Measurements from ENCODE around the gene DGUOK. TPM values are rescaled to one million over a fixed set of nuclear protein-coding genes. Genes with fewer than 3 reads are reported as not detected.

The DGUOK gene
- total RNA-seq, 1 donor, result 46.0 TPM

DNA sequence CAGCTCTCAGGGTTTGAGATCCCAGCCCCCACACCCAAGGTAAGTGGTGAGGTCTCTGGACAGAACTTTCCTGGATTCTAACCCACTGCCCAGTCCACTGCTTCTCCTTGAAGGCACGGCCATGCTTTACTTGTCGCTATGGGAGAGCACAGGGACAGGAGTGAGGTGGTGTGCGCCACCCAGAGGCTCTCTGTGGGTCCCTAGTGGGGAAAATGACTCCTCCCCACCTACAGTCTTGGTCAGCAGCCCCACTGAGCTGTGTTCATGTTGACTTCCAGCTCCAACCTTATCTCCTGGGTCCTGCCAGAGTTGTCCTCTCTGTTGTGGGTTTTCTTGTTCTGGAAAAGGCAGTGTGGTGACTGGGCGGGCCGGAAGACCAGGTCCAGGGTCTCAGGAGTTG, 69.1 kb downstream of the DGUOK start:
- Histone ChIP-seq H2AFZ (ENCODE audit: low read length) (no peak overlapping the region), H3K4me1 (ENCODE audit: insufficient read depth, low read length) (peaks cover 16% of the 10 kb centered on the region), H3K9me3 (ENCODE audit: low read depth, low read length) (no peaks in the 10 kb centered on the region), H3K27me3 (ENCODE audit: insufficient read depth, low read length) (no peaks in the 10 kb centered on the region), H3K27ac (ENCODE audit: low read depth, low read length) (no peak overlapping the region), H4K20me1 (ENCODE audit: insufficient read depth, low read length) (peaks cover 27% of the 10 kb centered on the region), H3K79me2 (ENCODE audit: insufficient read depth, low read length) (no peaks in the 10 kb centered on the region), H3K4me2 (ENCODE audit: insufficient read depth, low read length) (no peak overlapping the region), H3K4me3 (ENCODE audit: insufficient read depth, low read length) (no peak overlapping the region), H3K36me3 (ENCODE audit: insufficient read depth, low read length) (no peaks in the 10 kb centered on the region)
- no peak for DNase-seq (ENCODE audit: insufficient read length, low spot score, missing footprints)
- TF ChIP-seq, protein P1, sequence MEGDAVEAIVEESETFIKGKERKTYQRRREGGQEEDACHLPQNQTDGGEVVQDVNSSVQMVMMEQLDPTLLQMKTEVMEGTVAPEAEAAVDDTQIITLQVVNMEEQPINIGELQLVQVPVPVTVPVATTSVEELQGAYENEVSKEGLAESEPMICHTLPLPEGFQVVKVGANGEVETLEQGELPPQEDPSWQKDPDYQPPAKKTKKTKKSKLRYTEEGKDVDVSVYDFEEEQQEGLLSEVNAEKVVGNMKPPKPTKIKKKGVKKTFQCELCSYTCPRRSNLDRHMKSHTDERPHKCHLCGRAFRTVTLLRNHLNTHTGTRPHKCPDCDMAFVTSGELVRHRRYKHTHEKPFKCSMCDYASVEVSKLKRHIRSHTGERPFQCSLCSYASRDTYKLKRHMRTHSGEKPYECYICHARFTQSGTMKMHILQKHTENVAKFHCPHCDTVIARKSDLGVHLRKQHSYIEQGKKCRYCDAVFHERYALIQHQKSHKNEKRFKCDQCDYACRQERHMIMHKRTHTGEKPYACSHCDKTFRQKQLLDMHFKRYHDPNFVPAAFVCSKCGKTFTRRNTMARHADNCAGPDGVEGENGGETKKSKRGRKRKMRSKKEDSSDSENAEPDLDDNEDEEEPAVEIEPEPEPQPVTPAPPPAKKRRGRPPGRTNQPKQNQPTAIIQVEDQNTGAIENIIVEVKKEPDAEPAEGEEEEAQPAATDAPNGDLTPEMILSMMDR (IDR thresholded peaks at IDR 0.05; ENCODE audit: extremely low read depth, low read depth, low read length), result no peak

DNA sequence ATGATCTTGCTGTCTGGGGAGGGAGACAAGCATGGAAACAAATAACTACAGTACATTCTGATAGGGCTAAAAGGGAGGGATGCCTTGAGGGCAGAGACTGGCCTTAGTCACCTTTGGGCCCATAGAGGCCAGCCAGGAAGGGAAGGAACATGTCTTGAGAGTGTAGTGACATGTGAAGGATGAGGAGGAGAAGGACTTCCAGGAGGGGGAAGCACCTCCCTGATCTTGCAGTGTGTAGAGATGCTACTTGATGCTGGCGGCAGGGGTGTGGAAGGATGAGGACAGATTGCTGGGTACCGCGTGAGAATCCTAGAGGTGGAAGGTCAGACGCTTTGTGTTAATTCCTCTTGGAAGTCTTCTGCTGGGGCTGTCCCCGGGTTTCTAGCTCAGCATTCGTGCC, 71.1 kb downstream of the DGUOK start:
- Histone ChIP-seq H3K27me3 (ENCODE audit: insufficient read depth, low read length) (peaks cover 7% of the 10 kb centered on the region), H3K4me1 (ENCODE audit: insufficient read depth, low read length) (peaks cover 16% of the 10 kb centered on the region), H3K27ac (ENCODE audit: low read depth, low read length) (no peak overlapping the region), H2AFZ (ENCODE audit: low read length) (no peak overlapping the region), H3K9me3 (ENCODE audit: low read depth, low read length) (no peaks in the 10 kb centered on the region), H3K4me3 (ENCODE audit: insufficient read depth, low read length) (no peak overlapping the region), H3K4me2 (ENCODE audit: insufficient read depth, low read length) (no peak overlapping the region), H3K36me3 (ENCODE audit: insufficient read depth, low read length) (no peaks in the 10 kb centered on the region), H4K20me1 (ENCODE audit: insufficient read depth, low read length) (peaks cover 36% of the 10 kb centered on the region), H3K79me2 (ENCODE audit: insufficient read depth, low read length) (no peaks in the 10 kb centered on the region)
- DNase-seq (ENCODE audit: insufficient read length, low spot score, missing footprints), result no peak
- TF ChIP-seq, protein P1 (IDR thresholded peaks at IDR 0.05; ENCODE audit: extremely low read depth, low read depth, low read length), result no peak

DNA sequence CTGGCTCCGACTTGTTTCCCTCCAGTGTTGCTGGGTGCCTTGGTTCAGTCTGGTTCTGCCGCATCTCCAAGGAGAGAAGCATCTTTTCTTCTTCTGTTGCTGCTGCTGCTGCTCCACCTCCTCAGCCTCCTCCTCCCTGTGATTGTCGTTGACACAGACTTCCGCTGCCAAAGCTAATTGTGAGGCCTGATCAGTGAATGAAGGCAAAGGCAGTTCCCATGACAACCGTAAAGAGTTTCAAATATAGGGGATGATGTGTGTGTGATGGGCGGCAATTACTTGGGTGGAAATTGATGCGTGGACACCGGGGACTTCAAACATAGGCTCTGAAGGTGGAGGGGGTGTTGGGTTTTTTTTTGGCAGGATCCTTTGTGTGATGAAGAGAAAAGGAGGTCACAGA, 71.8 kb downstream of the DGUOK start:
- Histone ChIP-seq H2AFZ (ENCODE audit: low read length) (no peak overlapping the region), H3K27ac (ENCODE audit: low read depth, low read length) (no peak overlapping the region), H4K20me1 (ENCODE audit: insufficient read depth, low read length) (peaks cover 33% of the 10 kb centered on the region), H3K4me3 (ENCODE audit: insufficient read depth, low read length) (no peak overlapping the region), H3K36me3 (ENCODE audit: insufficient read depth, low read length) (no peaks in the 10 kb centered on the region), H3K4me1 (ENCODE audit: insufficient read depth, low read length) (peaks cover 17% of the 10 kb centered on the region), H3K27me3 (ENCODE audit: insufficient read depth, low read length) (peaks cover 7% of the 10 kb centered on the region), H3K4me2 (ENCODE audit: insufficient read depth, low read length) (no peak overlapping the region), H3K9me3 (ENCODE audit: low read depth, low read length) (no peaks in the 10 kb centered on the region), H3K79me2 (ENCODE audit: insufficient read depth, low read length) (no peaks in the 10 kb centered on the region)
- DNase-seq (ENCODE audit: insufficient read length, low spot score, missing footprints), result no peak
- TF ChIP-seq, protein P1 (IDR thresholded peaks at IDR 0.05; ENCODE audit: extremely low read depth, low read depth, low read length), result no peak

DNA sequence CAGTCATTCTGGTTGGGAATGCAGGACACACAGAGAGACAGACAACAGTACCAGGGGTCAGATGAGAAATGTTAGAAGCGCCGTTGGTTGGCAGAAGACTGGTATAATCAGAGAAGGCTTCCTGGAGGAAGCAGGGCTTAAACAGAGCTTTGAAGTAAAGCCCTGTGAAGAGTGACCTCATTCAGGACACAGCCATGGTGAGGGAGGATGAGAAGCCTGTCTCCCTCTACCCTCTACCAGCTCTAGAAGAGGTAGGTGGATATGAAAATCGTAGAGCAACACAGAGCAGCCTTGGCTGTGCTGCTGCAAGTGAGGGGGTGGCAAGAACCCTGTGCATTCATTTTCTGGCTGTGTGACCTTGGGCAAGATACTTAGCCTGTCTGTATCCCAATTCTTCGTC, 72.3 kb downstream of the DGUOK start:
- Histone ChIP-seq H4K20me1 (ENCODE audit: insufficient read depth, low read length) (peaks cover 33% of the 10 kb centered on the region), H3K4me1 (ENCODE audit: insufficient read depth, low read length) (peaks cover 14% of the 10 kb centered on the region), H3K36me3 (ENCODE audit: insufficient read depth, low read length) (no peaks in the 10 kb centered on the region), H3K79me2 (ENCODE audit: insufficient read depth, low read length) (peaks cover under 1% of the 10 kb centered on the region), H2AFZ (ENCODE audit: low read length) (no peak overlapping the region), H3K4me2 (ENCODE audit: insufficient read depth, low read length) (no peak overlapping the region), H3K27ac (ENCODE audit: low read depth, low read length) (no peak overlapping the region), H3K4me3 (ENCODE audit: insufficient read depth, low read length) (no peak overlapping the region), H3K27me3 (ENCODE audit: insufficient read depth, low read length) (peaks cover 7% of the 10 kb centered on the region), H3K9me3 (ENCODE audit: low read depth, low read length) (no peaks in the 10 kb centered on the region)
- TF ChIP-seq, protein P1 (IDR thresholded peaks at IDR 0.05; ENCODE audit: extremely low read depth, low read depth, low read length), result no peak
- DNase-seq (ENCODE audit: insufficient read length, low spot score, missing footprints), result no peak
